Endodermal cell (in vitro differentiated cells): ENCODE data around the gene ARID5A. TPM values are rescaled to one million over a fixed set of nuclear protein-coding genes. Genes with fewer than 3 reads are reported as not detected.

Experiments
- DNase-seq: peaks from one replicate; pipeline ENCODE4 v3.0.0-alpha.2; 2017
- H3K27ac ChIP-seq: 2 replicates; pipeline ENCODE4 v1.5.1; 2013; ENCODE audit warnings: mild to moderate bottlenecking, low read depth, low read length, moderate library complexity
- H3K27me3 ChIP-seq: 2 replicates; pipeline ENCODE4 v1.6.1; 2013; ENCODE audit warnings: mild to moderate bottlenecking, low read length, moderate library complexity; ENCODE audit not compliant: insufficient read depth, control insufficient read depth, poor library complexity, severe bottlenecking
- H3K36me3 ChIP-seq: 2 replicates; pipeline ENCODE4 v1.7.0; 2013; ENCODE audit warnings: mild to moderate bottlenecking, low read length, moderate library complexity; ENCODE audit not compliant: control insufficient read depth, insufficient read depth
- H3K4me1 ChIP-seq: one replicate; pipeline ENCODE4 v1.7.0; 2013; ENCODE audit warnings: low read length; ENCODE audit not compliant: control insufficient read depth, insufficient read depth
- H3K4me3 ChIP-seq: 2 replicates; pipeline ENCODE4 v1.5.1; 2013; ENCODE audit warnings: mild to moderate bottlenecking, low read length, moderate library complexity
- H3K9ac ChIP-seq: 2 replicates; pipeline ENCODE4 v1.6.1; 2013; ENCODE audit warnings: mild to moderate bottlenecking, low read length, moderate library complexity; ENCODE audit not compliant: poor library complexity, severe bottlenecking; ENCODE audit errors: extremely low read depth
- H3K9me3 ChIP-seq: 2 replicates; pipeline ENCODE4 v1.6.1; 2013; ENCODE audit warnings: mild to moderate bottlenecking, low read length, moderate library complexity; ENCODE audit not compliant: control insufficient read depth
- H3K27ac Mint-ChIP-seq: 2 replicates; pipeline ENCODE4 v1.8.0; 2020; ENCODE audit warnings: mixed read lengths
- H3K27me3 Mint-ChIP-seq: 2 replicates; pipeline ENCODE4 v1.8.0; 2021; ENCODE audit warnings: mild to moderate bottlenecking, mixed read lengths; ENCODE audit not compliant: insufficient read depth
- H3K36me3 Mint-ChIP-seq: 2 replicates; pipeline ENCODE4 v1.8.0; 2020; ENCODE audit warnings: low read depth, mixed read lengths
- H3K4me1 Mint-ChIP-seq: 2 replicates; pipeline ENCODE4 v1.8.0; 2020; ENCODE audit warnings: mixed read lengths
- H3K4me3 Mint-ChIP-seq: 2 replicates; pipeline ENCODE4 v1.8.0; 2020; ENCODE audit warnings: mild to moderate bottlenecking, moderate library complexity, mixed read lengths
- H3K9me3 Mint-ChIP-seq: 2 replicates; pipeline ENCODE4 v1.8.0; 2020; ENCODE audit warnings: mild to moderate bottlenecking, mixed read lengths
- WGBS, 2 experiments: methylation state at CpG; one replicate each; pipeline versions ENCODE4 v1.1.5 to v1.1.7; 2013; ENCODE audit warnings: missing lambda C conversion rate in 2 of 2, mixed read lengths in 1 of 2; ENCODE audit not compliant: insufficient coverage in 1 of 2, insufficient read length in 1 of 2; 5-methylcytosine and 5-hydroxymethylcytosine counted together
- total RNA-seq, 2 donors: library from RNA; stranded (reverse); fragmentation: NEBNext Ultra II Directional in 1 of 2; extraction: Animal tissue kit (Norgen Biotek cat#: 25700) in 1 of 2; gene quantifications; 2 replicates in 1 of 2; 3 replicates in 1 of 2; pipeline ENCODE4 v1.2.1, GENCODE V29; 2021
- TF ChIP-seq, protein P1 (sequence below): fragments of 200-600 bp; sonication (generic); conservative IDR thresholded peaks from 2 replicates; pipeline ENCODE4 v1.5.0; 2021; ENCODE audit warnings: antibody characterized with exemption, mild to moderate bottlenecking

ARID5A gene
- total RNA-seq, 2 donors from 2014 or later, result 1.8 to 3.5 TPM

- TF ChIP-seq, protein P1, sequence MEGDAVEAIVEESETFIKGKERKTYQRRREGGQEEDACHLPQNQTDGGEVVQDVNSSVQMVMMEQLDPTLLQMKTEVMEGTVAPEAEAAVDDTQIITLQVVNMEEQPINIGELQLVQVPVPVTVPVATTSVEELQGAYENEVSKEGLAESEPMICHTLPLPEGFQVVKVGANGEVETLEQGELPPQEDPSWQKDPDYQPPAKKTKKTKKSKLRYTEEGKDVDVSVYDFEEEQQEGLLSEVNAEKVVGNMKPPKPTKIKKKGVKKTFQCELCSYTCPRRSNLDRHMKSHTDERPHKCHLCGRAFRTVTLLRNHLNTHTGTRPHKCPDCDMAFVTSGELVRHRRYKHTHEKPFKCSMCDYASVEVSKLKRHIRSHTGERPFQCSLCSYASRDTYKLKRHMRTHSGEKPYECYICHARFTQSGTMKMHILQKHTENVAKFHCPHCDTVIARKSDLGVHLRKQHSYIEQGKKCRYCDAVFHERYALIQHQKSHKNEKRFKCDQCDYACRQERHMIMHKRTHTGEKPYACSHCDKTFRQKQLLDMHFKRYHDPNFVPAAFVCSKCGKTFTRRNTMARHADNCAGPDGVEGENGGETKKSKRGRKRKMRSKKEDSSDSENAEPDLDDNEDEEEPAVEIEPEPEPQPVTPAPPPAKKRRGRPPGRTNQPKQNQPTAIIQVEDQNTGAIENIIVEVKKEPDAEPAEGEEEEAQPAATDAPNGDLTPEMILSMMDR, result no peak
- H3K9me3 ChIP-seq, result no peaks in the 10 kb centered on the region
- H3K36me3 ChIP-seq, result no peaks in the 10 kb centered on the region
- no peak overlapping the region for H3K4me3 ChIP-seq
- WGBS, 2 experiments, result 61 to 65% methylated on average over 3 to 8 of the region's 8 CpGs
- peaks cover 15% of the 10 kb centered on the region for H3K27me3 ChIP-seq
- no peak overlapping the region for H3K27ac ChIP-seq
- H3K4me1 ChIP-seq, result no peaks in the 10 kb centered on the region
- DNase-seq, result peak; percentile 54
- no peak overlapping the region for H3K9ac ChIP-seq
- no peaks in the 10 kb centered on the region for H3K9me3 Mint-ChIP-seq
- peaks cover 32% of the 10 kb centered on the region for H3K27me3 Mint-ChIP-seq
- no peak overlapping the region for H3K4me3 Mint-ChIP-seq
- peaks cover 6% of the 10 kb centered on the region for H3K4me1 Mint-ChIP-seq
- H3K27ac Mint-ChIP-seq, result no peak overlapping the region
- H3K36me3 Mint-ChIP-seq, result no peaks in the 10 kb centered on the region
These were observed 3.1 kb upstream of the ARID5A start for GRCh38 chr2:96533292-96534073.

DNA sequence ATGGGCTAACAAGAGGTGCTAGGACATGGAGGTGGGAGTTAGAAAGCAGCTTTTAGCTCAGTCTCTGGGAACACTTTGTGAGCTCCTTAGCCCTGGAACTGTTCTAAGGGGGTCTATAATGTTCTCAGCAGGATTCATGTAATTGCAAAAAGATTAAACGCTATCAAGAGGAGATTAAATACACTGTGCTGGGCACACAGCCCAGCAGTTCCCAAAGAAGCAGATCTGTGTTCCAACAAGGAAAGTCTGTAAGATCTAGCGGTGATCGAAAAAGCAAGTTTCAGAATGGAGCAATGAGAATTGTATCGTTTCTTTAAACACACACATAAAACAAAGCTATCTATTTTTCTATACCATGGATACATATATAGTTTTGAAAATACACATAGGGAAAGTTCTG, 2.4 kb upstream of the ARID5A start:
- H3K4me1 ChIP-seq, result no peaks in the 10 kb centered on the region
- no peak overlapping the region for H3K9ac ChIP-seq
- no peaks in the 10 kb centered on the region for H3K36me3 ChIP-seq
- H3K9me3 Mint-ChIP-seq, result no peaks in the 10 kb centered on the region
- no peak overlapping the region for H3K4me3 Mint-ChIP-seq
- no peaks in the 10 kb centered on the region for H3K9me3 ChIP-seq
- peaks cover 21% of the 10 kb centered on the region for H3K27me3 ChIP-seq
- TF ChIP-seq, protein P1, result no peak
- peaks cover 12% of the 10 kb centered on the region for H3K4me1 Mint-ChIP-seq
- DNase-seq, result no peak
- 87% methylated on average over 4 of the region's 4 CpGs; no CpG with 5 or more reads in 1 of the 2 experiments for WGBS, 2 experiments
- H3K36me3 Mint-ChIP-seq, result no peaks in the 10 kb centered on the region
- no peak overlapping the region for H3K27ac ChIP-seq
- H3K4me3 ChIP-seq, result no peak overlapping the region
- no peak overlapping the region for H3K27ac Mint-ChIP-seq
- peaks cover 32% of the 10 kb centered on the region for H3K27me3 Mint-ChIP-seq

GRCh38 chr2:96534701-96535181, 1.8 kb upstream of the ARID5A start:
- H3K9ac ChIP-seq, result no peak overlapping the region
- H3K27ac Mint-ChIP-seq, result no peak overlapping the region
- TF ChIP-seq, protein P1, result no peak
- H3K27me3 ChIP-seq, result peaks cover 23% of the 10 kb centered on the region
- DNase-seq, result no peak
- H3K9me3 Mint-ChIP-seq, result no peaks in the 10 kb centered on the region
- H3K4me3 ChIP-seq, result no peak overlapping the region
- peaks cover 18% of the 10 kb centered on the region for H3K4me1 Mint-ChIP-seq
- H3K36me3 ChIP-seq, result no peaks in the 10 kb centered on the region
- H3K27ac ChIP-seq, result no peak overlapping the region
- H3K27me3 Mint-ChIP-seq, result peaks cover 31% of the 10 kb centered on the region
- H3K4me3 Mint-ChIP-seq, result no peak overlapping the region
- 87 to 94% methylated on average over 2 to 5 of the region's 5 CpGs for WGBS, 2 experiments
- H3K9me3 ChIP-seq, result no peaks in the 10 kb centered on the region
- no peaks in the 10 kb centered on the region for H3K4me1 ChIP-seq
- no peaks in the 10 kb centered on the region for H3K36me3 Mint-ChIP-seq
